Suprapubic skin (tissue), 4 donors: Measurements from ENCODE around the gene TMEM258. TPM values are rescaled to one million over a fixed set of nuclear protein-coding genes. Genes with fewer than 3 reads are reported as not detected.

Experiments used
- DNase-seq, 2 donors: peaks; one replicate each; pipeline ENCODE4 v3.0.0-alpha.2; 2019; ENCODE audit warnings: low spot score in 2 of 2
- H3K27ac ChIP-seq: fragments of 200-600 bp; sonication (generic); one replicate; pipeline ENCODE4 v1.5.1; 2019
- H3K27me3 ChIP-seq: fragments of 200-600 bp; sonication (generic); one replicate; pipeline ENCODE4 v1.5.1; 2019
- H3K36me3 ChIP-seq: fragments of 200-600 bp; sonication (generic); one replicate; pipeline ENCODE4 v1.5.1; 2019
- H3K4me1 ChIP-seq: fragments of 200-600 bp; sonication (generic); one replicate; pipeline ENCODE4 v1.5.1; 2019
- H3K4me3 ChIP-seq: fragments of 200-600 bp; sonication (generic); one replicate; pipeline ENCODE4 v1.5.1; 2019; ENCODE audit warnings: mild to moderate bottlenecking
- H3K9me3 ChIP-seq: fragments of 200-600 bp; sonication (generic); one replicate; pipeline ENCODE4 v1.5.1; 2019
- EP300 ChIP-seq: sonication (generic); formaldehyde crosslinking; IDR thresholded peaks from one replicate; pipeline ENCODE4 v1.6.1; 2017; ENCODE audit warnings: antibody characterized with exemption
- POLR2A ChIP-seq, 2 donors: fragments of 450-650 bp; IDR thresholded peaks; one replicate each; pipeline ENCODE4 v1.6.1; 2017; ENCODE audit warnings: antibody characterized with exemption in 2 of 2, mild to moderate bottlenecking in 2 of 2, moderate library complexity in 2 of 2
- POLR2AphosphoS5 ChIP-seq, 3 donors: sonication (generic); formaldehyde crosslinking; IDR thresholded peaks; one replicate each; pipeline ENCODE4 v1.6.1; 2017; ENCODE audit warnings: antibody characterized with exemption in 3 of 3
- WGBS: methylation state at CpG from one replicate; pipeline ENCODE4 v1.1.5; 2018; 5-methylcytosine and 5-hydroxymethylcytosine counted together
- total RNA-seq, 4 donors: library from RNA; depleted of rRNA; stranded (reverse); fragments of >200 nt; gene quantifications; one replicate each; pipeline ENCODE4 v1.1.0, GENCODE V29; 2016
- TF ChIP-seq, protein P1 (sequence below), 2 donors: fragments of 200-600 bp in 1 of 2; fragments of 450-650 bp in 1 of 2; sonication (generic) in 1 of 2; IDR thresholded peaks; one replicate each; pipeline ENCODE4 v1.5.1; 2016 to 2019; ENCODE audit warnings: antibody characterized with exemption in 2 of 2, mild to moderate bottlenecking in 1 of 2, moderate library complexity in 1 of 2

Gene TMEM258
- total RNA-seq, 4 donors from 2014 or later, result 29.7 to 44.8 (median 35.9) TPM

DNA sequence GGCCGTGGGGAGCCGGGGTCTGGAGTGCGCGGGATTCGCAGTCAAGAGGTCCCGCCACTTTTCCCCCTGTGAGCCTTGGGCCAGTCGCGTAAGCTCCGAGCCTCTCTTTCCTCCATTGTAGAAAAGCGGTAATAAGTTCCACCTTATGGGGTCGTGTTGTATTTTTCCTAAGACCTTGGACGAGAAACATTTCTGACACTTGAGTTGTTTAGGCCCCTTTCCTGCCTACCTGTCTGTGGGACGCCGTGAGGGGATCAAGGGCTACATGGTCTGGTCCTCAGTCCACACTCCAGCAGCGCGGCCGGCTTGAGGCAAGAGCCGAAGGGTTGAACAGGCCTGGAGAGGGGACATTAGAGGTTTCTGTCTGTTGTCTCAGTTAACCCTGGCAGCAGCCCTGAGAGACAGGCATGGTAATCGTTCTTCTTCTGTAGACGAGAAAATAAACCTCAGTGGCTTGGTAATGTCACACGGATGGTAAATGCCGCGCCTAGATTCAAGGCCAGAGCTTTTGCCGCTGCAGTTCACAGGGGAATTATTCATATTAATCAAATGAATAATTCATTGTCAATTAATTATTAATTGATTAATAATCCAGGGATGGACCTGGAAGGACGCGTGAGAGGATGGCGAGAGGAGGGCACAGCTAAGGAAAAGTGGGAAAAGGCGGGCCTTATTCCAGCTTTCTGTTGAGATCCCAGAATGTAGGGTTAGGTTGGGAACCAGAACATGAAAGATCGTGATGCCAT is 857 bp upstream of the TMEM258 start:
- WGBS, result 3% methylated on average over 26 of the region's 29 CpGs
- no peaks in the 10 kb centered on the region for H3K9me3 ChIP-seq
- TF ChIP-seq POLR2AphosphoS5 (IDR thresholded peaks at IDR 0.05) (no peak), POLR2A (IDR thresholded peaks at IDR 0.05) (no peak), EP300 (no peak)
- TF ChIP-seq, protein P1, sequence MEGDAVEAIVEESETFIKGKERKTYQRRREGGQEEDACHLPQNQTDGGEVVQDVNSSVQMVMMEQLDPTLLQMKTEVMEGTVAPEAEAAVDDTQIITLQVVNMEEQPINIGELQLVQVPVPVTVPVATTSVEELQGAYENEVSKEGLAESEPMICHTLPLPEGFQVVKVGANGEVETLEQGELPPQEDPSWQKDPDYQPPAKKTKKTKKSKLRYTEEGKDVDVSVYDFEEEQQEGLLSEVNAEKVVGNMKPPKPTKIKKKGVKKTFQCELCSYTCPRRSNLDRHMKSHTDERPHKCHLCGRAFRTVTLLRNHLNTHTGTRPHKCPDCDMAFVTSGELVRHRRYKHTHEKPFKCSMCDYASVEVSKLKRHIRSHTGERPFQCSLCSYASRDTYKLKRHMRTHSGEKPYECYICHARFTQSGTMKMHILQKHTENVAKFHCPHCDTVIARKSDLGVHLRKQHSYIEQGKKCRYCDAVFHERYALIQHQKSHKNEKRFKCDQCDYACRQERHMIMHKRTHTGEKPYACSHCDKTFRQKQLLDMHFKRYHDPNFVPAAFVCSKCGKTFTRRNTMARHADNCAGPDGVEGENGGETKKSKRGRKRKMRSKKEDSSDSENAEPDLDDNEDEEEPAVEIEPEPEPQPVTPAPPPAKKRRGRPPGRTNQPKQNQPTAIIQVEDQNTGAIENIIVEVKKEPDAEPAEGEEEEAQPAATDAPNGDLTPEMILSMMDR (IDR thresholded peaks at IDR 0.05), result no peak
- H3K4me1 ChIP-seq, result peaks cover 32% of the 10 kb centered on the region
- H3K27me3 ChIP-seq, result no peaks in the 10 kb centered on the region
- peaks cover 32% of the 10 kb centered on the region for H3K36me3 ChIP-seq
- H3K27ac ChIP-seq, result peak overlapping the region; percentile 94
- H3K4me3 ChIP-seq, result peak overlapping the region; percentile 68
- no peak for DNase-seq

DNA sequence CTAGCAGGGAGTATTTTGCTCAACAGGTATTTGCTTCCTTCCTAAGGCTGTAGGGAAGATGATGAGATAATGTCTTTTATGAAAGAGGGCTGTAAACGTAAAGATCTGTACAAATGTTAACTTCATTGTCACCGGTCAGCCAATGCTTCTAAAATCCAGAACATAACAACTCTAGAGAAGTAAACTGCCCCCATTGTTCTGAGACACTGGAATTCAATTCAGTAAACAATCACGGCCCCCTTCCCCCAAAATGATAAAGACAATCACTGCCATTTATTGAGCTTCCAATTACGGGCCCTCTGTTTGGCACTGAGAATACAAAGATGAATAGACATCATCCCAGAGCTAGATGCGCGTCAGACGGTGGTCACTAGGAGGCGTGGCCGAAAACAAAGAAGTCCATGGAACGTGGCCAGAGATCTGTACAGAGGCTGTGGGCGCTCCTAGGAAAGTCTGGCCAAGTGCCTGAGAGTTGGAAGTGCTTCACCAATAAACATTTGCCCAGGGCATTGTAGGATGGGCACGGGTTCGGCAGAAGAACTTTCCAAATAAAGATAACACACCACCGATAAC is 576 bp downstream of the TMEM258 start:
- H3K27ac ChIP-seq, result peak overlapping the region; percentile 94
- H3K9me3 ChIP-seq, result no peaks in the 10 kb centered on the region
- WGBS, result 6% methylated on average over 14 of the region's 14 CpGs
- peak in 1 of 2 donors; percentile 85 for DNase-seq
- peaks cover 46% of the 10 kb centered on the region for H3K36me3 ChIP-seq
- H3K27me3 ChIP-seq, result no peaks in the 10 kb centered on the region
- peak overlapping the region; percentile 68 for H3K4me3 ChIP-seq
- TF ChIP-seq POLR2A (IDR thresholded peaks at IDR 0.05) (no peak), POLR2AphosphoS5 (IDR thresholded peaks at IDR 0.05) (peak in 1 of 3 donors; percentile 37)
- peaks cover 27% of the 10 kb centered on the region for H3K4me1 ChIP-seq

DNA sequence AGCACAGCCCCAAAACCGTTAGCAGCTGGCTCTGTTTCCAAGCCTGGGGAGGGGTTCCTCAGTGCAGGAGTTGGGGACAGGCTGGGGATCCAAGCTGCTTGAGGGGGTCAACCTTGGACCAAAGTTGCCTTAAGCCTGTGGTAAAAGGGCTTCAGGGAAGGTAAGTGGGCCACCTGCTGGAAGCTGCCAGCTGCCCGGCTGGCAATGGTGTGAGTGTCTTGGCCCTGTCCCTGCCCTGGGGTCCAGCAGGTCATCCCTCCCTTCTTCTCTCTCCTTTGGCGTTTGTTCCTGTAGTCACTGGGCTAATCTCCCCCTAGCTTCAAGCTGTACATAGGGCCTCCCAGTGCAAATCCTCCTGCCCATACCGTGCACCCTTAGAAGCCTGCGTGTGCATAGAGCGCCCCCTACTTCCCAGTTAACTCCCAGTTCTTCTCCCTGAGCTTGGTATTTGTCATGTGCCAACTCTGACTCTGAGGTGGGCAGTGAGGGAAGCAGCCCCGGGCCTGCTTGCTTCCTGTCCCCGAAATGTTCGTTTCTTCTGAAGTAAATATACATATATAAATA is 4.4 kb downstream of the TMEM258 start:
- no peak overlapping the region for H3K27ac ChIP-seq
- WGBS, result 66% methylated on average over 9 of the region's 9 CpGs
- H3K27me3 ChIP-seq, result no peaks in the 10 kb centered on the region
- H3K36me3 ChIP-seq, result peaks cover 71% of the 10 kb centered on the region
- H3K4me3 ChIP-seq, result no peak overlapping the region
- no peaks in the 10 kb centered on the region for H3K9me3 ChIP-seq
- no peak for TF ChIP-seq EP300
- TF ChIP-seq POLR2A (IDR thresholded peaks at IDR 0.05), result no peak
- TF ChIP-seq POLR2AphosphoS5 (IDR thresholded peaks at IDR 0.05), result no peak
- TF ChIP-seq, protein P1 (IDR thresholded peaks at IDR 0.05), result no peak
- peaks cover 15% of the 10 kb centered on the region for H3K4me1 ChIP-seq
- DNase-seq, result no peak

DNA sequence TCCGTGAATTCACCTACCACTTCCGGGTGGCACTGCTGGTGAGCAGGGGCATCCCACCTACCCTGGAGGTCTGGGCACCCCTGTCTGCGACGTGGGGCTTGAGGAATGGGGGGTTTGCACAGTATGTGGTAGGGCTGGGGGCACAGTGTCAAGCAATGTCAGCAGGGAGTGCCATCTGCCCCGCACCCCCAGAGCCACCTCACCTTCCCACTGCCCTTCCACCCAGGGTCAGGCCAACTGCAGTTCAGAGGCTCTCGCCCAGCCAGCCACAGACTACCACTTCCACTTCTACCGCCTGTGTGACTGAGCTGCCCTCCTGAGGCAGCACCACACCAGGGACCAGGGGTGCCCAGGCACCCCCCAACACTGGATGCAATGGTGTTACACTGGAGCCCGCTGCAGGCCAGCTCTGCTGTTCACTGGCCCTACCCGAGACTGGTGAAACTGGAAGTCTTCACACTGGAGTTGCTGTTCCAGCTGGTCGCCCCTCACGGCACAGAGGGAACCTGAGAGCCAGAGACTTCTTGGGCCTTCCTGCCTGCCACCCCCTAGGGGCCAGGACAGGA is 6.5 kb downstream of the TMEM258 start:
- Histone ChIP-seq H3K36me3 (peaks cover 71% of the 10 kb centered on the region), H3K27me3 (no peaks in the 10 kb centered on the region), H3K27ac (no peak overlapping the region), H3K4me3 (no peak overlapping the region), H3K4me1 (peaks cover 2% of the 10 kb centered on the region), H3K9me3 (no peaks in the 10 kb centered on the region)
- WGBS, result 96% methylated on average over 5 of the region's 11 CpGs
- TF ChIP-seq, protein P1 (IDR thresholded peaks at IDR 0.05), result no peak
- no peak for TF ChIP-seq POLR2A (IDR thresholded peaks at IDR 0.05)
- TF ChIP-seq POLR2AphosphoS5 (IDR thresholded peaks at IDR 0.05), result no peak
- TF ChIP-seq EP300, result no peak
- DNase-seq, result no peak

DNA sequence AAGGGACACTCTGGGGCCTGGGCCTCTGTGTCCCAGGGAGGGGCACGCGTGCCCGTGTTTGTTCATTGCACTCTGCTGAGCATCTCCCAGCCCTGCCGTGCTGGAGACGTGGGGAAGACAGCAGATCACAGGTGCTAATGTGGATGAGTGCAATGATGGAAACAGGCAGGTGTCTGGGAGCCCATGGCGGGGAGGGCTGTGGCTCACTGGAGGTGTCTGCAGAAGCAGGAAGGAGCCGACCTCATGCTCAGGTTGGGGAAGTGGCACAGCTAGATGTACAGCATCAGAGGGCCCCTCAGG is 7.9 kb downstream of the TMEM258 start:
- no peaks in the 10 kb centered on the region for H3K4me1 ChIP-seq
- WGBS, result 88% methylated on average over 4 of the region's 7 CpGs
- DNase-seq, result no peak
- H3K9me3 ChIP-seq, result no peaks in the 10 kb centered on the region
- H3K27me3 ChIP-seq, result no peaks in the 10 kb centered on the region
- H3K4me3 ChIP-seq, result no peak overlapping the region
- no peak overlapping the region for H3K27ac ChIP-seq
- no peak for TF ChIP-seq POLR2A (IDR thresholded peaks at IDR 0.05)
- TF ChIP-seq, protein P1 (IDR thresholded peaks at IDR 0.05), result no peak
- no peak for TF ChIP-seq POLR2AphosphoS5 (IDR thresholded peaks at IDR 0.05)
- TF ChIP-seq EP300, result no peak
- H3K36me3 ChIP-seq, result peaks cover 61% of the 10 kb centered on the region
